ENCODE data around the gene BRD7. TPM values are rescaled to one million over a fixed set of nuclear protein-coding genes. Genes with fewer than 3 reads are reported as not detected.

BRD7 gene
- total and polyA plus RNA-seq, 4 donors: 13.3 to 34.3 (median 14.1) TPM

DNA sequence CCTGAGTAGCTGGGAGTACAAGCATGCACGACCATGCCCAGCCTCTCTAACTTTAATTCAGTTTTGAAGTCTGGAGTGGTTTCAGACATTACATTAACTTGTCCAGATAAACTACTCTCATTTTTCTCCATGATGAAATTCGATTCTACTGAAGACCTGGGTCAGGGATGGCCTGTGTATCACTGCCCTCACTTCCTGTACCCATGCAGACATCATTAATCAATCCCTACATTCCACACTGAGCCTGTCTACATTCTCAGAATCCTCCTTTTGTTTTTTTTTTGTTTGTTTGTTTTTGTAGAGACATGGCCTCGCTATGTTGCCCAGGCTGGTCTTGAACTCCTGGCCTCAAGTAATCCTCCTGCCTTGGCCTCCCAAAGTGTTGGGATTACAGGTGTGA lies 79.9 kb downstream of the BRD7 start:
- TF ChIP-seq RXRA (IDR thresholded peaks at IDR 0.05): no peak
- TF ChIP-seq, protein P1, sequence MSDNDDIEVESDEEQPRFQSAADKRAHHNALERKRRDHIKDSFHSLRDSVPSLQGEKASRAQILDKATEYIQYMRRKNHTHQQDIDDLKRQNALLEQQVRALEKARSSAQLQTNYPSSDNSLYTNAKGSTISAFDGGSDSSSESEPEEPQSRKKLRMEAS (IDR thresholded peaks at IDR 0.05): no peak
- no peak for TF ChIP-seq GABPA (IDR thresholded peaks at IDR 0.05 in 1 of 2, conservative IDR thresholded peaks at IDR 0.05 in 1 of 2)
- TF ChIP-seq EGR1 (IDR thresholded peaks at IDR 0.05; ENCODE audit: low read depth in 2 of 2): no peak
- TF ChIP-seq RAD21 (IDR thresholded peaks at IDR 0.05): no peak
- TF ChIP-seq REST (IDR thresholded peaks at IDR 0.05): no peak
- TF ChIP-seq CTCF (IDR thresholded peaks at IDR 0.05; ENCODE audit: low read depth, low read length, missing input control): no peak
- no peak for TF ChIP-seq HNF4G (IDR thresholded peaks at IDR 0.05)
- no peak for TF ChIP-seq FOXA1 (IDR thresholded peaks at IDR 0.05)
- no peak for TF ChIP-seq FOXA2 (IDR thresholded peaks at IDR 0.05)
- Histone ChIP-seq H3K9ac (ENCODE audit: low read depth in 1 of 2, low read length in 2 of 2) (no peak overlapping the region), H3K9me3 (ENCODE audit: control insufficient read depth in 4 of 4, low read length in 3 of 4) (no peaks in the 10 kb centered on the region), H3K4me3 (ENCODE audit: low read depth in 1 of 3, low read length in 3 of 3) (no peak overlapping the region), H3K27me3 (ENCODE audit: control insufficient read depth in 4 of 4, insufficient read depth in 4 of 4, low read length in 3 of 4) (no peaks in the 10 kb centered on the region), H3K4me1 (ENCODE audit: control insufficient read depth in 4 of 4, insufficient read depth in 4 of 4, low read length in 3 of 4) (peaks cover 2 to 9% (median 6%) of the 10 kb centered on the region in 4 donors), H3K27ac (ENCODE audit: low read depth in 1 of 2, low read length in 2 of 2) (no peak overlapping the region), H3K36me3 (ENCODE audit: control insufficient read depth in 4 of 4, insufficient read depth in 3 of 4, low read depth in 1 of 4, low read length in 3 of 4) (no peaks in the 10 kb centered on the region)
- DNase-seq (ENCODE audit: low spot score): no peak
- WGBS: 86% methylated on average over 3 of the region's 3 CpGs

DNA sequence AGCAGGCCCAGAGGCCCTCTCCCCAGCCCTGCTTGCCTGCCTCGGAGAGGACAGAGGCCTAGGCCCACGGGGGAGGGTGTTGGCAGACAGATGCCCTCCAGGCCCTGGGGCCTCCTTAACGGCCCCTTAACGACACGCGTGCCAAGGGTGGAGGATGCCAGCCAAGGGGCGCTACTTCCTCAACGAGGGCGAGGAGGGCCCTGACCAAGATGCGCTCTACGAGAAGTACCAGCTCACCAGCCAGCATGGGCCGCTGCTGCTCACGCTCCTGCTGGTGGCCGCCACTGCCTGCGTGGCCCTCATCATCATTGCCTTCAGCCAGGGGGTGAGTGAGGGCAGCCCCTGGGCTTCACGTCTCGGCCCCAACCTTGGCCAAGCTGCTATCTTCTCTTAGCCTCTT lies 80.8 kb downstream of the BRD7 start:
- Histone ChIP-seq H3K27me3 (ENCODE audit: control insufficient read depth in 4 of 4, insufficient read depth in 4 of 4, low read length in 3 of 4) (no peaks in the 10 kb centered on the region), H3K9me3 (ENCODE audit: control insufficient read depth in 4 of 4, low read length in 3 of 4) (no peaks in the 10 kb centered on the region), H3K4me1 (ENCODE audit: control insufficient read depth in 4 of 4, insufficient read depth in 4 of 4, low read length in 3 of 4) (peaks cover 2 to 18% (median 12%) of the 10 kb centered on the region in 4 donors), H3K27ac (ENCODE audit: low read depth in 1 of 2, low read length in 2 of 2) (no peak overlapping the region), H3K9ac (ENCODE audit: low read depth in 1 of 2, low read length in 2 of 2) (no peak overlapping the region), H3K4me3 (ENCODE audit: low read depth in 1 of 3, low read length in 3 of 3) (no peak overlapping the region), H3K36me3 (ENCODE audit: control insufficient read depth in 4 of 4, insufficient read depth in 3 of 4, low read depth in 1 of 4, low read length in 3 of 4) (no peaks in the 10 kb centered on the region)
- no peak for DNase-seq (ENCODE audit: low spot score)
- 92% methylated on average over 17 of the region's 17 CpGs for WGBS
- TF ChIP-seq FOXA2 (IDR thresholded peaks at IDR 0.05): no peak
- no peak for TF ChIP-seq REST (IDR thresholded peaks at IDR 0.05)
- TF ChIP-seq FOXA1 (IDR thresholded peaks at IDR 0.05): no peak
- no peak for TF ChIP-seq SP1 (IDR thresholded peaks at IDR 0.05)
- TF ChIP-seq RAD21 (IDR thresholded peaks at IDR 0.05): no peak
- TF ChIP-seq CTCF (IDR thresholded peaks at IDR 0.05; ENCODE audit: low read depth, low read length, missing input control): no peak
- no peak for TF ChIP-seq ATF3 (IDR thresholded peaks at IDR 0.05)
- no peak for TF ChIP-seq HNF4A (conservative IDR thresholded peaks at IDR 0.05)
- TF ChIP-seq, protein P1 (IDR thresholded peaks at IDR 0.05): no peak
- TF ChIP-seq RXRA (IDR thresholded peaks at IDR 0.05): no peak
- TF ChIP-seq EGR1 (IDR thresholded peaks at IDR 0.05; ENCODE audit: low read depth in 2 of 2): no peak
- no peak for TF ChIP-seq JUND (IDR thresholded peaks at IDR 0.05)
- TF ChIP-seq GABPA (IDR thresholded peaks at IDR 0.05 in 1 of 2, conservative IDR thresholded peaks at IDR 0.05 in 1 of 2): no peak
- TF ChIP-seq TAF1 (conservative IDR thresholded peaks at IDR 0.05): no peak
- no peak for TF ChIP-seq HNF4G (IDR thresholded peaks at IDR 0.05)
- TF ChIP-seq YY1 (IDR thresholded peaks at IDR 0.05): no peak
- TF ChIP-seq, protein P2, sequence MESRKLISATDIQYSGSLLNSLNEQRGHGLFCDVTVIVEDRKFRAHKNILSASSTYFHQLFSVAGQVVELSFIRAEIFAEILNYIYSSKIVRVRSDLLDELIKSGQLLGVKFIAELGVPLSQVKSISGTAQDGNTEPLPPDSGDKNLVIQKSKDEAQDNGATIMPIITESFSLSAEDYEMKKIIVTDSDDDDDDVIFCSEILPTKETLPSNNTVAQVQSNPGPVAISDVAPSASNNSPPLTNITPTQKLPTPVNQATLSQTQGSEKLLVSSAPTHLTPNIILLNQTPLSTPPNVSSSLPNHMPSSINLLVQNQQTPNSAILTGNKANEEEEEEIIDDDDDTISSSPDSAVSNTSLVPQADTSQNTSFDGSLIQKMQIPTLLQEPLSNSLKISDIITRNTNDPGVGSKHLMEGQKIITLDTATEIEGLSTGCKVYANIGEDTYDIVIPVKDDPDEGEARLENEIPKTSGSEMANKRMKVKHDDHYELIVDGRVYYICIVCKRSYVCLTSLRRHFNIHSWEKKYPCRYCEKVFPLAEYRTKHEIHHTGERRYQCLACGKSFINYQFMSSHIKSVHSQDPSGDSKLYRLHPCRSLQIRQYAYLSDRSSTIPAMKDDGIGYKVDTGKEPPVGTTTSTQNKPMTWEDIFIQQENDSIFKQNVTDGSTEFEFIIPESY (IDR thresholded peaks at IDR 0.05): no peak

Measured in liver (tissue), 9 donors.